Upper lobe of left lung (tissue), 6 donors: ENCODE results near the gene PNLIPRP2. TPM values are rescaled to one million over a fixed set of nuclear protein-coding genes. Genes with fewer than 3 reads are reported as not detected.

Experiments
- ATAC-seq, 2 donors: fragments of 200-7000 bp; cut with Tn5 transposase; one replicate each; pipeline ENCODE4 v1.9.1; 2022; ENCODE audit warnings: mild to moderate bottlenecking in 2 of 2, moderate library complexity in 2 of 2; ENCODE audit not compliant: low FRiP score in 2 of 2
- DNase-seq, 2 donors: peaks; one replicate each; pipeline ENCODE4 v3.0.0-alpha.2; 2019 to 2020
- H3K27ac ChIP-seq, 4 donors: fragments of 200-600 bp; sonication (generic); one replicate each; pipeline ENCODE4 v1.5.1; 2016 to 2019
- H3K27me3 ChIP-seq, 4 donors: fragments of 200-600 bp; sonication (generic); one replicate each; pipeline ENCODE4 v1.5.1; 2017 to 2019
- H3K36me3 ChIP-seq, 4 donors: fragments of 200-600 bp; sonication (generic); one replicate each; pipeline ENCODE4 v1.5.1; 2016 to 2019
- H3K4me1 ChIP-seq, 4 donors: fragments of 200-600 bp; sonication (generic); one replicate each; pipeline ENCODE4 v1.5.1; 2018 to 2019
- H3K4me3 ChIP-seq, 4 donors: fragments of 200-600 bp; sonication (generic); one replicate each; pipeline ENCODE4 v1.5.1; 2017 to 2019; ENCODE audit warnings: mild to moderate bottlenecking in 2 of 4, moderate library complexity in 1 of 4
- H3K9me3 ChIP-seq, 4 donors: fragments of 200-600 bp; sonication (generic); one replicate each; pipeline ENCODE4 v1.5.1; 2018 to 2019
- CTCF ChIP-seq, 6 experiments: fragments of 450-650 bp in 4 of 6; fragments of 200-600 bp in 2 of 6; sonication (generic) in 2 of 6; IDR thresholded peaks; one replicate each; pipeline ENCODE4 v1.5.1; 2016 to 2019; ENCODE audit warnings: antibody characterized with exemption in 6 of 6
- EP300 ChIP-seq, 4 donors: sonication (generic); formaldehyde crosslinking; IDR thresholded peaks; one replicate each; pipeline ENCODE4 v1.5.1; 2017; ENCODE audit warnings: antibody characterized with exemption in 4 of 4, control low read depth in 2 of 4
- POLR2A ChIP-seq, 4 donors: fragments of 450-650 bp; IDR thresholded peaks; one replicate each; pipeline ENCODE4 v1.5.1; 2016 to 2017; ENCODE audit warnings: antibody characterized with exemption in 4 of 4, mild to moderate bottlenecking in 2 of 4
- POLR2AphosphoS5 ChIP-seq, 2 donors: sonication (generic); formaldehyde crosslinking; IDR thresholded peaks; one replicate each; pipeline ENCODE4 v1.5.1; 2017; ENCODE audit warnings: antibody characterized with exemption in 2 of 2
- WGBS, 2 donors: methylation state at CpG; one replicate each; pipeline ENCODE4 v1.1.5; 2017 to 2018; 5-methylcytosine and 5-hydroxymethylcytosine counted together
- total RNA-seq, 6 donors: library from RNA; depleted of rRNA in 4 of 6; stranded (reverse); fragments of >200 nt in 4 of 6; gene quantifications; one replicate each; pipeline versions ENCODE4 v1.1.0 to v1.2.1, GENCODE V29; 2016 to 2021
- donor health status: DM: no; HTN: no; CAD: no; lungs with moderate emphysema.
- donor health status: DM: no; HTN: yes; CAD: no; lungs with severe emphysema.

PNLIPRP2 gene
- total RNA-seq, 6 donors from 2014 or later = 0.49 to 0.88 TPM; not detected in 4

- Histone ChIP-seq H3K4me3 (no peak overlapping the region), H3K4me1 (peaks cover 0 to 6% (median 1%) of the 10 kb centered on the region in 4 donors), H3K9me3 (no peaks in the 10 kb centered on the region), H3K36me3 (no peaks in the 10 kb centered on the region), H3K27me3 (no peaks in the 10 kb centered on the region), H3K27ac (no peak overlapping the region)
- WGBS, 2 donors = 63 to 66% methylated on average over 6 of the region's 6 CpGs
- TF ChIP-seq EP300 (IDR thresholded peaks at IDR 0.05) (no peak), POLR2AphosphoS5 (IDR thresholded peaks at IDR 0.05) (no peak), CTCF (IDR thresholded peaks at IDR 0.05) (no peak), POLR2A (IDR thresholded peaks at IDR 0.05) (no peak)
- DNase-seq = no peak
- ATAC-seq = no peak
Observed at GRCh38 chr10:116687633-116688032, 66.9 kb downstream of the PNLIPRP2 start.

GRCh38 chr10:116688241-116688711 lies 67.5 kb downstream of the PNLIPRP2 start:
- ATAC-seq (peak in 1 of 2 donors; percentile 59), DNase-seq (no peak)
- Histone ChIP-seq H3K9me3 (no peaks in the 10 kb centered on the region), H3K4me3 (no peak overlapping the region), H3K27me3 (no peaks in the 10 kb centered on the region), H3K36me3 (no peaks in the 10 kb centered on the region), H3K27ac (no peak overlapping the region), H3K4me1 (peaks cover 0 to 6% (median 1%) of the 10 kb centered on the region in 4 donors)
- TF ChIP-seq EP300 (IDR thresholded peaks at IDR 0.05) (no peak), POLR2AphosphoS5 (IDR thresholded peaks at IDR 0.05) (no peak), CTCF (IDR thresholded peaks at IDR 0.05) (no peak), POLR2A (IDR thresholded peaks at IDR 0.05) (no peak)
- WGBS, 2 donors = 31 to 44% methylated on average over 7 of the region's 7 CpGs

- WGBS, 2 donors = 81 to 82% methylated on average over 7 of the region's 7 CpGs
- Histone ChIP-seq H3K9me3 (no peaks in the 10 kb centered on the region), H3K4me1 (peaks cover 0 to 6% (median 1%) of the 10 kb centered on the region in 4 donors), H3K4me3 (no peak overlapping the region), H3K27ac (no peak overlapping the region), H3K27me3 (no peaks in the 10 kb centered on the region), H3K36me3 (no peaks in the 10 kb centered on the region)
- DNase-seq (no peak), ATAC-seq (no peak)
- TF ChIP-seq POLR2A (IDR thresholded peaks at IDR 0.05) (no peak), EP300 (IDR thresholded peaks at IDR 0.05) (no peak), CTCF (IDR thresholded peaks at IDR 0.05) (no peak), POLR2AphosphoS5 (IDR thresholded peaks at IDR 0.05) (no peak)
Observed at GRCh38 chr10:116688741-116689495, 68.2 kb downstream of the PNLIPRP2 start.

- ATAC-seq = no peak
- H3K9me3 ChIP-seq = no peaks in the 10 kb centered on the region
- 80 to 92% methylated on average over 4 of the region's 4 CpGs for WGBS, 2 donors
- H3K4me1 ChIP-seq = peaks cover 0 to 7% (median 4%) of the 10 kb centered on the region in 4 donors
- H3K4me3 ChIP-seq = no peak overlapping the region
- no peak for TF ChIP-seq POLR2A (IDR thresholded peaks at IDR 0.05)
- TF ChIP-seq CTCF (IDR thresholded peaks at IDR 0.05) = no peak
- no peak for TF ChIP-seq EP300 (IDR thresholded peaks at IDR 0.05)
- H3K36me3 ChIP-seq = no peaks in the 10 kb centered on the region
- DNase-seq = no peak
- no peaks in the 10 kb centered on the region for H3K27me3 ChIP-seq
- no peak overlapping the region for H3K27ac ChIP-seq
Observed at GRCh38 chr10:116689744-116690143, 69.0 kb downstream of the PNLIPRP2 start.
